HepG2 (cell line): ENCODE measurements around the gene SSU72. TPM values are rescaled to one million over a fixed set of nuclear protein-coding genes. Genes with fewer than 3 reads are reported as not detected.

ENCODE experiments used
- ARNT ChIP-seq: fragments of 450-650 bp; IDR thresholded peaks from 2 replicates; pipeline ENCODE4 v1.6.1; 2017
- GATAD2A ChIP-seq: IDR thresholded peaks from 2 replicates; pipeline ENCODE4 v1.6.1; 2016
- HDAC1 ChIP-seq: sonication (generic); formaldehyde crosslinking; IDR thresholded peaks from 2 replicates; pipeline ENCODE4 v1.5.1; 2020; ENCODE audit warnings: mild to moderate bottlenecking, missing genetic modification reagents
- HIC2 ChIP-seq: sonication (generic); formaldehyde crosslinking; IDR thresholded peaks from 2 replicates; pipeline ENCODE4 v1.9.0; 2022; ENCODE audit warnings: low read depth, missing genetic modification reagents
- HNRNPL ChIP-seq: fragments of 200-400 bp; formaldehyde crosslinking; IDR thresholded peaks from 2 replicates; pipeline ENCODE4 v1.6.1; 2017; ENCODE audit warnings: mild to moderate bottlenecking, low read depth, low read length
- HOXA3 ChIP-seq: sonication (generic); formaldehyde crosslinking; IDR thresholded peaks from 2 replicates; pipeline ENCODE4 v1.5.0; 2020; ENCODE audit warnings: missing genetic modification reagents
- IKZF1 ChIP-seq: fragments of 450-650 bp; IDR thresholded peaks from 2 replicates; pipeline ENCODE4 v1.7.1; 2016
- JUN ChIP-seq: sonication (generic); formaldehyde crosslinking; IDR thresholded peaks from 2 replicates; pipeline ENCODE4 v1.4.0; 2020; ENCODE audit warnings: mild to moderate bottlenecking, missing genetic modification reagents
- MEIS1 ChIP-seq: sonication (generic); formaldehyde crosslinking; IDR thresholded peaks from 2 replicates; pipeline ENCODE4 v1.9.0; 2021; ENCODE audit warnings: mild to moderate bottlenecking, missing genetic modification reagents, moderate library complexity, borderline replicate concordance
- MLLT10 ChIP-seq: sonication (generic); formaldehyde crosslinking; IDR thresholded peaks from 2 replicates; pipeline ENCODE4 v1.4.0; 2020; ENCODE audit warnings: missing genetic modification reagents
- NFE2L2 ChIP-seq: fragments of 150-350 bp; IDR thresholded peaks from 2 replicates; pipeline ENCODE4 v1.6.1; 2014; ENCODE audit warnings: low read length
- NFKBIZ ChIP-seq: IDR thresholded peaks from 2 replicates; pipeline ENCODE4 v1.6.1; 2018; ENCODE audit warnings: missing genetic modification reagents, missing compliant biosample characterization
- PHF20 ChIP-seq: sonication (generic); formaldehyde crosslinking; IDR thresholded peaks from 2 replicates; pipeline ENCODE4 v1.5.0; 2020; ENCODE audit warnings: mild to moderate bottlenecking, missing genetic modification reagents
- PHF8 ChIP-seq: sonication (generic); formaldehyde crosslinking; IDR thresholded peaks from 2 replicates; pipeline ENCODE4 v1.5.0; 2020; ENCODE audit warnings: missing genetic modification reagents
- RBFOX2 ChIP-seq: fragments of 200-400 bp; formaldehyde crosslinking; IDR thresholded peaks from 2 replicates; pipeline ENCODE4 v1.6.1; 2017; ENCODE audit warnings: low read depth, mild to moderate bottlenecking, low read length
- SETDB1 ChIP-seq: sonication (generic); formaldehyde crosslinking; IDR thresholded peaks from 2 replicates; pipeline ENCODE4 v1.5.1; 2020; ENCODE audit warnings: missing genetic modification reagents, mild to moderate bottlenecking, borderline replicate concordance
- TAF1 ChIP-seq: sonication (generic); formaldehyde crosslinking; IDR thresholded peaks from 2 replicates; pipeline ENCODE4 v1.4.0; 2020; ENCODE audit warnings: missing genetic modification reagents
- ZNF296 ChIP-seq: sonication (generic); formaldehyde crosslinking; conservative IDR thresholded peaks from 2 replicates; pipeline ENCODE4 v1.5.0; 2020; ENCODE audit warnings: mild to moderate bottlenecking, missing genetic modification reagents
- ZNF317 ChIP-seq: sonication (generic); formaldehyde crosslinking; IDR thresholded peaks from 2 replicates; pipeline ENCODE4 v1.5.0; 2020; ENCODE audit warnings: mild to moderate bottlenecking, missing genetic modification reagents
- ZNF674 ChIP-seq: sonication (generic); formaldehyde crosslinking; IDR thresholded peaks from 2 replicates; pipeline ENCODE4 v1.5.0; 2020; ENCODE audit warnings: low read depth, mild to moderate bottlenecking, missing genetic modification reagents
- ZNF816 ChIP-seq: sonication (generic); formaldehyde crosslinking; IDR thresholded peaks from 2 replicates; pipeline ENCODE4 v1.8.0; 2022; ENCODE audit warnings: missing genetic modification reagents, mild to moderate bottlenecking, borderline replicate concordance
- ZZZ3 ChIP-seq: sonication (generic); formaldehyde crosslinking; IDR thresholded peaks from 2 replicates; pipeline ENCODE4 v1.4.0; 2020; ENCODE audit warnings: missing genetic modification reagents, mild to moderate bottlenecking, borderline replicate concordance
- polyA plus RNA-seq, 8 experiments: library from polyadenylated mRNA; depleted of rRNA in 3 of 8; stranded (reverse) in 7 of 8; unstranded in 1 of 8; fragments of >200 nt; fragmentation: Illumina TruSeq in 4 of 8; extraction: Trizol in 4 of 8; gene quantifications; 2 replicates each; pipeline versions ENCODE4 v1.2.1 to v1.2.3, GENCODE V29; 2011 to 2016; ENCODE audit warnings: low read depth in 4 of 8, missing spikeins in 1 of 8, mixed read lengths in 1 of 8; ENCODE audit not compliant: insufficient read depth in 1 of 8
- total RNA-seq, 5 experiments: library from RNA; depleted of rRNA; stranded (reverse); fragments of >200 nt; fragmentation: Illumina TruSeq; extraction: Trizol; gene quantifications; 2 replicates each; pipeline ENCODE4 v1.2.3, GENCODE V29; 2016; ENCODE audit warnings: low read depth in 1 of 5
- TF ChIP-seq, protein P1 (sequence below): sonication (generic); formaldehyde crosslinking; IDR thresholded peaks from 2 replicates; pipeline ENCODE4 v1.4.0; 2020; ENCODE audit warnings: mild to moderate bottlenecking, missing genetic modification reagents, borderline replicate concordance
- TF ChIP-seq, protein P2 (sequence below): IDR thresholded peaks from 2 replicates; pipeline ENCODE4 v1.6.1; 2018; ENCODE audit warnings: missing genetic modification reagents

SSU72 gene
- total and polyA plus RNA-seq, 2 of the 13 experiments (the other 11 are each of a cell fraction or from before 2014, with no cell fraction given) = 42.8 to 67.1 TPM

GRCh38 chr1:1573843-1574720, 581 bp downstream of the SSU72 start (continued):
- TF ChIP-seq NFE2L2 (no peak), ARNT (no peak), TAF1 (CRISPR knock-in tag) (0 out of 2 replicates have a peak, but pooled peaks have one; percentile 64), NFKBIZ (CRISPR knock-in tag) (no peak), HNRNPL (no peak), ZNF816 (CRISPR knock-in tag) (0 out of 2 replicates have a peak, but pooled peaks have one; percentile 50), MEIS1 (CRISPR knock-in tag) (no peak), ZNF317 (peak; percentile 44; the same call in 1 of the 2 replicates), PHF8 (CRISPR knock-in tag) (peak; percentile 72), RBFOX2 (peak; percentile 87), ZZZ3 (CRISPR knock-in tag) (0 out of 2 replicates have a peak, but pooled peaks have one; percentile 20), IKZF1 (no peak), ZNF296 (CRISPR knock-in tag) (no peak), GATAD2A (CRISPR knock-in tag) (no peak), PHF20 (CRISPR knock-in tag) (no peak), HOXA3 (CRISPR knock-in tag) (no peak), JUN (CRISPR knock-in tag) (no peak), SETDB1 (no peak), HIC2 (no peak), ZNF674 (CRISPR knock-in tag) (0 out of 2 replicates have a peak, but pooled peaks have one; percentile 16), HDAC1 (CRISPR knock-in tag) (peak; percentile 58; the same call in 1 of the 2 replicates), MLLT10 (CRISPR knock-in tag) (no peak)
- TF ChIP-seq, protein P1, sequence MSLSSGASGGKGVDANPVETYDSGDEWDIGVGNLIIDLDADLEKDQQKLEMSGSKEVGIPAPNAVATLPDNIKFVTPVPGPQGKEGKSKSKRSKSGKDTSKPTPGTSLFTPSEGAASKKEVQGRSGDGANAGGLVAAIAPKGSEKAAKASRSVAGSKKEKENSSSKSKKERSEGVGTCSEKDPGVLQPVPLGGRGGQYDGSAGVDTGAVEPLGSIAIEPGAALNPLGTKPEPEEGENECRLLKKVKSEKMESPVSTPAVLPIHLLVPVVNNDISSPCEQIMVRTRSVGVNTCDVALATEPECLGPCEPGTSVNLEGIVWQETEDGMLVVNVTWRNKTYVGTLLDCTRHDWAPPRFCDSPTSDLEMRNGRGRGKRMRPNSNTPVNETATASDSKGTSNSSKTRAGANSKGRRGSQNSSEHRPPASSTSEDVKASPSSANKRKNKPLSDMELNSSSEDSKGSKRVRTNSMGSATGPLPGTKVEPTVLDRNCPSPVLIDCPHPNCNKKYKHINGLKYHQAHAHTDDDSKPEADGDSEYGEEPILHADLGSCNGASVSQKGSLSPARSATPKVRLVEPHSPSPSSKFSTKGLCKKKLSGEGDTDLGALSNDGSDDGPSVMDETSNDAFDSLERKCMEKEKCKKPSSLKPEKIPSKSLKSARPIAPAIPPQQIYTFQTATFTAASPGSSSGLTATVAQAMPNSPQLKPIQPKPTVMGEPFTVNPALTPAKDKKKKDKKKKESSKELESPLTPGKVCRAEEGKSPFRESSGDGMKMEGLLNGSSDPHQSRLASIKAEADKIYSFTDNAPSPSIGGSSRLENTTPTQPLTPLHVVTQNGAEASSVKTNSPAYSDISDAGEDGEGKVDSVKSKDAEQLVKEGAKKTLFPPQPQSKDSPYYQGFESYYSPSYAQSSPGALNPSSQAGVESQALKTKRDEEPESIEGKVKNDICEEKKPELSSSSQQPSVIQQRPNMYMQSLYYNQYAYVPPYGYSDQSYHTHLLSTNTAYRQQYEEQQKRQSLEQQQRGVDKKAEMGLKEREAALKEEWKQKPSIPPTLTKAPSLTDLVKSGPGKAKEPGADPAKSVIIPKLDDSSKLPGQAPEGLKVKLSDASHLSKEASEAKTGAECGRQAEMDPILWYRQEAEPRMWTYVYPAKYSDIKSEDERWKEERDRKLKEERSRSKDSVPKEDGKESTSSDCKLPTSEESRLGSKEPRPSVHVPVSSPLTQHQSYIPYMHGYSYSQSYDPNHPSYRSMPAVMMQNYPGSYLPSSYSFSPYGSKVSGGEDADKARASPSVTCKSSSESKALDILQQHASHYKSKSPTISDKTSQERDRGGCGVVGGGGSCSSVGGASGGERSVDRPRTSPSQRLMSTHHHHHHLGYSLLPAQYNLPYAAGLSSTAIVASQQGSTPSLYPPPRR (CRISPR knock-in tag) = no peak; the same call in 1 of the 2 replicates
- TF ChIP-seq, protein P2, sequence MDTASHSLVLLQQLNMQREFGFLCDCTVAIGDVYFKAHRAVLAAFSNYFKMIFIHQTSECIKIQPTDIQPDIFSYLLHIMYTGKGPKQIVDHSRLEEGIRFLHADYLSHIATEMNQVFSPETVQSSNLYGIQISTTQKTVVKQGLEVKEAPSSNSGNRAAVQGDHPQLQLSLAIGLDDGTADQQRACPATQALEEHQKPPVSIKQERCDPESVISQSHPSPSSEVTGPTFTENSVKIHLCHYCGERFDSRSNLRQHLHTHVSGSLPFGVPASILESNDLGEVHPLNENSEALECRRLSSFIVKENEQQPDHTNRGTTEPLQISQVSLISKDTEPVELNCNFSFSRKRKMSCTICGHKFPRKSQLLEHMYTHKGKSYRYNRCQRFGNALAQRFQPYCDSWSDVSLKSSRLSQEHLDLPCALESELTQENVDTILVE (CRISPR knock-in tag) = no peak
